ENCODE results near the gene PPP2R5E. TPM values are rescaled to one million over a fixed set of nuclear protein-coding genes. Genes with fewer than 3 reads are reported as not detected.

Gene PPP2R5E
- total and polyA plus RNA-seq, 4 donors: 6.0 to 13.1 (median 8.4) TPM

DNA sequence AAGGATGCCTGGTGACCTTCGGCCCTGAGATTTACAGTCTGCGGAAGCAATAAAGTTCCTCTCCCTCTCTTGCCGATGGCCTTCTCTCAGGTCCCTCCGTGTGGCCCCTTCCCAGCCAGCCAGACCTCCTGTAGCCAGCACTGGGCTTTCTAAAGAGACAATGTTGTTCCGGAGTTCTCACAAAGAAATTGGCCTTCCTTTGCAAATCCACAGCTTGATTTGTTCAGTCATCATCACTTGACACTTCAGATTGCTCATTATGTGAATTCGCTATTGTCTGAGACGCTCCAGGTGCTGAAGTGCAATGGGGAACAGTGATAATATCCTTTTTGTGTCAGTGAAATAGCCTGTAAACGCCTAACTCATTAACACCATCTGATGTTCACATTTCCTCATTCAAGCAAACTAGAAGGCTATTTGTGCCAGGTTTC, 180.8 kb downstream of the PPP2R5E start:
- Histone ChIP-seq H3K36me3 (ENCODE audit: control insufficient read depth in 4 of 4, insufficient read depth in 3 of 4, low read depth in 1 of 4, low read length in 3 of 4) (no peaks in the 10 kb centered on the region), H3K27me3 (ENCODE audit: control insufficient read depth in 4 of 4, insufficient read depth in 4 of 4, low read length in 3 of 4) (no peaks in the 10 kb centered on the region), H3K4me1 (ENCODE audit: control insufficient read depth in 4 of 4, insufficient read depth in 4 of 4, low read length in 3 of 4) (peaks cover 0 to 3% (median 0%) of the 10 kb centered on the region in 4 donors), H3K9ac (ENCODE audit: low read depth in 1 of 2, low read length in 2 of 2) (no peak overlapping the region), H3K4me3 (ENCODE audit: low read depth in 1 of 3, low read length in 3 of 3) (no peak overlapping the region), H3K9me3 (ENCODE audit: control insufficient read depth in 4 of 4, low read length in 3 of 4) (no peaks in the 10 kb centered on the region), H3K27ac (ENCODE audit: low read depth in 1 of 2, low read length in 2 of 2) (no peak overlapping the region)
- TF ChIP-seq HNF4G (IDR thresholded peaks at IDR 0.05): no peak
- TF ChIP-seq, protein P1, sequence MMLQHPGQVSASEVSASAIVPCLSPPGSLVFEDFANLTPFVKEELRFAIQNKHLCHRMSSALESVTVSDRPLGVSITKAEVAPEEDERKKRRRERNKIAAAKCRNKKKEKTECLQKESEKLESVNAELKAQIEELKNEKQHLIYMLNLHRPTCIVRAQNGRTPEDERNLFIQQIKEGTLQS (IDR thresholded peaks at IDR 0.05): no peak
- TF ChIP-seq, protein P2, sequence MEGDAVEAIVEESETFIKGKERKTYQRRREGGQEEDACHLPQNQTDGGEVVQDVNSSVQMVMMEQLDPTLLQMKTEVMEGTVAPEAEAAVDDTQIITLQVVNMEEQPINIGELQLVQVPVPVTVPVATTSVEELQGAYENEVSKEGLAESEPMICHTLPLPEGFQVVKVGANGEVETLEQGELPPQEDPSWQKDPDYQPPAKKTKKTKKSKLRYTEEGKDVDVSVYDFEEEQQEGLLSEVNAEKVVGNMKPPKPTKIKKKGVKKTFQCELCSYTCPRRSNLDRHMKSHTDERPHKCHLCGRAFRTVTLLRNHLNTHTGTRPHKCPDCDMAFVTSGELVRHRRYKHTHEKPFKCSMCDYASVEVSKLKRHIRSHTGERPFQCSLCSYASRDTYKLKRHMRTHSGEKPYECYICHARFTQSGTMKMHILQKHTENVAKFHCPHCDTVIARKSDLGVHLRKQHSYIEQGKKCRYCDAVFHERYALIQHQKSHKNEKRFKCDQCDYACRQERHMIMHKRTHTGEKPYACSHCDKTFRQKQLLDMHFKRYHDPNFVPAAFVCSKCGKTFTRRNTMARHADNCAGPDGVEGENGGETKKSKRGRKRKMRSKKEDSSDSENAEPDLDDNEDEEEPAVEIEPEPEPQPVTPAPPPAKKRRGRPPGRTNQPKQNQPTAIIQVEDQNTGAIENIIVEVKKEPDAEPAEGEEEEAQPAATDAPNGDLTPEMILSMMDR (IDR thresholded peaks at IDR 0.05; ENCODE audit: low read depth, low read length, missing input control): no peak
- DNase-seq (ENCODE audit: low spot score): no peak
- 52% methylated on average over 8 of the region's 8 CpGs for WGBS

DNA sequence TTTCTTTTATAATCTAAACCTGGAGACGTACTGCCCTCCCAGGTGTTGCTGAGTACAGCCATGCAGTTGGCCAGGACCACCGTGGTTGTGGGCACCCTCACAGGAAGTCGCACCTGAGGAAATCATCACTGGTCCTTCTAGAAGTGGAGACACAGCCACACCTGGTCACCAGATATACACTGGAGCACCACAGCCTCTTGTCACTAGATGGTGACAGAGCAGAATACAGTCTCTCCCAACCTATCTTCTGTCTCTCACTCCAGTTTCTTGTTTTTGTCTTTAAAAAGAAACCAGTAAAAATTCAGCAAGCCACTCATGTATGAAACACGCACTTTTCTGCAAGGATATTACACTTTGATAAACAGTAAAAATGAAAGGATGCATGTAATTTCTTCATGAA, 181.4 kb downstream of the PPP2R5E start:
- Histone ChIP-seq H3K4me3 (ENCODE audit: low read depth in 1 of 3, low read length in 3 of 3) (no peak overlapping the region), H3K27ac (ENCODE audit: low read depth in 1 of 2, low read length in 2 of 2) (no peak overlapping the region), H3K9ac (ENCODE audit: low read depth in 1 of 2, low read length in 2 of 2) (no peak overlapping the region), H3K9me3 (ENCODE audit: control insufficient read depth in 4 of 4, low read length in 3 of 4) (no peaks in the 10 kb centered on the region), H3K36me3 (ENCODE audit: control insufficient read depth in 4 of 4, insufficient read depth in 3 of 4, low read depth in 1 of 4, low read length in 3 of 4) (no peaks in the 10 kb centered on the region), H3K4me1 (ENCODE audit: control insufficient read depth in 4 of 4, insufficient read depth in 4 of 4, low read length in 3 of 4) (peaks cover 0 to 3% (median 0%) of the 10 kb centered on the region in 4 donors), H3K27me3 (ENCODE audit: control insufficient read depth in 4 of 4, insufficient read depth in 4 of 4, low read length in 3 of 4) (no peaks in the 10 kb centered on the region)
- no peak for DNase-seq (ENCODE audit: low spot score)
- 74% methylated on average over 4 of the region's 4 CpGs for WGBS
- no peak for TF ChIP-seq SP1 (IDR thresholded peaks at IDR 0.05)
- no peak for TF ChIP-seq HNF4A (conservative IDR thresholded peaks at IDR 0.05)

DNA sequence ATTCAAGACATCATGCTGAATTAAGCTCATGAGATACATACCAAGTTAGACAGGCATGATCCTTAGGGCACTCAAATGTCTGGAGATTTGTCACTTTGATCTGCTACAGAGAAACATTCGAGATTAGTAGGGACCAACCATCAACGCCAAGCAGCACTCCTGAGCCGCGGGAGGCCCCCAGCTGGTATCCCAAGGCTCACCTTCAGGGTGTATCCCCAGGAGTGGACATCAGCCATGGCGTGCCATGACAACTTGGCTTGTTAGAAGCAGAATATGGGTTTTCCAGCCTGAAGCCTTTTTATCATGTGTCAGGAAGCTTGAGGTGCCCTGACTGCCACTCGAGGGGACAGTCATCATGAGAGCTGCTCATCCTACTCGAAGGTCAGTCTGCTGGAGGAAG, 185.3 kb downstream of the PPP2R5E start:
- WGBS: 86% methylated on average over 7 of the region's 7 CpGs
- H3K27me3 ChIP-seq (ENCODE audit: control insufficient read depth in 4 of 4, insufficient read depth in 4 of 4, low read length in 3 of 4): no peaks in the 10 kb centered on the region
- no peaks in the 10 kb centered on the region for H3K36me3 ChIP-seq (ENCODE audit: control insufficient read depth in 4 of 4, insufficient read depth in 3 of 4, low read depth in 1 of 4, low read length in 3 of 4)
- DNase-seq (ENCODE audit: low spot score): no peak
- H3K9ac ChIP-seq (ENCODE audit: low read depth in 1 of 2, low read length in 2 of 2): no peak overlapping the region
- no peak overlapping the region for H3K27ac ChIP-seq (ENCODE audit: low read depth in 1 of 2, low read length in 2 of 2)
- H3K4me1 ChIP-seq (ENCODE audit: control insufficient read depth in 4 of 4, insufficient read depth in 4 of 4, low read length in 3 of 4): peaks cover 0 to 3% (median 0%) of the 10 kb centered on the region in 4 donors
- no peak overlapping the region for H3K4me3 ChIP-seq (ENCODE audit: low read depth in 1 of 3, low read length in 3 of 3)
- no peak for TF ChIP-seq TAF1 (conservative IDR thresholded peaks at IDR 0.05)
- TF ChIP-seq, protein P3, sequence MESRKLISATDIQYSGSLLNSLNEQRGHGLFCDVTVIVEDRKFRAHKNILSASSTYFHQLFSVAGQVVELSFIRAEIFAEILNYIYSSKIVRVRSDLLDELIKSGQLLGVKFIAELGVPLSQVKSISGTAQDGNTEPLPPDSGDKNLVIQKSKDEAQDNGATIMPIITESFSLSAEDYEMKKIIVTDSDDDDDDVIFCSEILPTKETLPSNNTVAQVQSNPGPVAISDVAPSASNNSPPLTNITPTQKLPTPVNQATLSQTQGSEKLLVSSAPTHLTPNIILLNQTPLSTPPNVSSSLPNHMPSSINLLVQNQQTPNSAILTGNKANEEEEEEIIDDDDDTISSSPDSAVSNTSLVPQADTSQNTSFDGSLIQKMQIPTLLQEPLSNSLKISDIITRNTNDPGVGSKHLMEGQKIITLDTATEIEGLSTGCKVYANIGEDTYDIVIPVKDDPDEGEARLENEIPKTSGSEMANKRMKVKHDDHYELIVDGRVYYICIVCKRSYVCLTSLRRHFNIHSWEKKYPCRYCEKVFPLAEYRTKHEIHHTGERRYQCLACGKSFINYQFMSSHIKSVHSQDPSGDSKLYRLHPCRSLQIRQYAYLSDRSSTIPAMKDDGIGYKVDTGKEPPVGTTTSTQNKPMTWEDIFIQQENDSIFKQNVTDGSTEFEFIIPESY (IDR thresholded peaks at IDR 0.05): no peak
- TF ChIP-seq FOXA1 (IDR thresholded peaks at IDR 0.05): no peak
- TF ChIP-seq EGR1 (IDR thresholded peaks at IDR 0.05; ENCODE audit: low read depth in 2 of 2): no peak
- TF ChIP-seq, protein P1 (IDR thresholded peaks at IDR 0.05): no peak
- no peak for TF ChIP-seq RXRA (IDR thresholded peaks at IDR 0.05)
- TF ChIP-seq HNF4A (conservative IDR thresholded peaks at IDR 0.05): no peak
- TF ChIP-seq HNF4G (IDR thresholded peaks at IDR 0.05): no peak
- no peak for TF ChIP-seq GABPA (IDR thresholded peaks at IDR 0.05 in 1 of 2, conservative IDR thresholded peaks at IDR 0.05 in 1 of 2)
- TF ChIP-seq, protein P2 (IDR thresholded peaks at IDR 0.05; ENCODE audit: low read depth, low read length, missing input control): no peak
- no peak for TF ChIP-seq JUND (IDR thresholded peaks at IDR 0.05)
- TF ChIP-seq, protein P4, sequence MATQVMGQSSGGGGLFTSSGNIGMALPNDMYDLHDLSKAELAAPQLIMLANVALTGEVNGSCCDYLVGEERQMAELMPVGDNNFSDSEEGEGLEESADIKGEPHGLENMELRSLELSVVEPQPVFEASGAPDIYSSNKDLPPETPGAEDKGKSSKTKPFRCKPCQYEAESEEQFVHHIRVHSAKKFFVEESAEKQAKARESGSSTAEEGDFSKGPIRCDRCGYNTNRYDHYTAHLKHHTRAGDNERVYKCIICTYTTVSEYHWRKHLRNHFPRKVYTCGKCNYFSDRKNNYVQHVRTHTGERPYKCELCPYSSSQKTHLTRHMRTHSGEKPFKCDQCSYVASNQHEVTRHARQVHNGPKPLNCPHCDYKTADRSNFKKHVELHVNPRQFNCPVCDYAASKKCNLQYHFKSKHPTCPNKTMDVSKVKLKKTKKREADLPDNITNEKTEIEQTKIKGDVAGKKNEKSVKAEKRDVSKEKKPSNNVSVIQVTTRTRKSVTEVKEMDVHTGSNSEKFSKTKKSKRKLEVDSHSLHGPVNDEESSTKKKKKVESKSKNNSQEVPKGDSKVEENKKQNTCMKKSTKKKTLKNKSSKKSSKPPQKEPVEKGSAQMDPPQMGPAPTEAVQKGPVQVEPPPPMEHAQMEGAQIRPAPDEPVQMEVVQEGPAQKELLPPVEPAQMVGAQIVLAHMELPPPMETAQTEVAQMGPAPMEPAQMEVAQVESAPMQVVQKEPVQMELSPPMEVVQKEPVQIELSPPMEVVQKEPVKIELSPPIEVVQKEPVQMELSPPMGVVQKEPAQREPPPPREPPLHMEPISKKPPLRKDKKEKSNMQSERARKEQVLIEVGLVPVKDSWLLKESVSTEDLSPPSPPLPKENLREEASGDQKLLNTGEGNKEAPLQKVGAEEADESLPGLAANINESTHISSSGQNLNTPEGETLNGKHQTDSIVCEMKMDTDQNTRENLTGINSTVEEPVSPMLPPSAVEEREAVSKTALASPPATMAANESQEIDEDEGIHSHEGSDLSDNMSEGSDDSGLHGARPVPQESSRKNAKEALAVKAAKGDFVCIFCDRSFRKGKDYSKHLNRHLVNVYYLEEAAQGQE (IDR thresholded peaks at IDR 0.05): no peak
- no peaks in the 10 kb centered on the region for H3K9me3 ChIP-seq (ENCODE audit: control insufficient read depth in 4 of 4, low read length in 3 of 4)

Data from liver (tissue), 9 donors.